BJ (cell line): ENCODE data around the gene DHRS2. TPM values are rescaled to one million over a fixed set of nuclear protein-coding genes. Genes with fewer than 3 reads are reported as not detected.

Experiments
- CTCF ChIA-PET: fragments of 350-600 bp; formaldehyde crosslinking; extraction: SDS; loops from one replicate; lab custom pipeline; 2021; ENCODE audit warnings: antibody characterized with exemption, inconsistent platforms; lab: Yijun Ruan, JAX
- POLR2A ChIA-PET: fragments of 300-600 bp; sonication (Branson Sonifier 250); formaldehyde crosslinking; extraction: SDS; loops from one replicate; lab custom pipeline; 2021; ENCODE audit warnings: antibody characterized with exemption; lab: Charles Lee
- DNase-seq: peaks from one replicate; pipeline ENCODE4 v3.0.0-alpha.2; 2011; ENCODE audit warnings: low read depth
- H3K27me3 ChIP-seq: 2 replicates; pipeline ENCODE4 v1.6.0; 2011; ENCODE audit warnings: low read length; ENCODE audit not compliant: control insufficient read depth, insufficient read depth
- H3K36me3 ChIP-seq: 2 replicates; pipeline ENCODE4 v1.5.1; 2011; ENCODE audit warnings: low read length; ENCODE audit not compliant: control insufficient read depth, insufficient read depth
- H3K4me3 ChIP-seq: 2 replicates; pipeline ENCODE4 v1.5.1; 2011; ENCODE audit warnings: low read depth, mild to moderate bottlenecking, control low read depth, low read length
- polyA plus RNA-seq: library from polyadenylated mRNA; depleted of rRNA; stranded (reverse); fragments of >200 nt; gene quantifications from 2 replicates; pipeline ENCODE4 v1.2.3, GENCODE V29; 2011
- TF ChIP-seq, protein P1 (sequence below): IDR thresholded peaks from 2 replicates; pipeline ENCODE4 v1.5.1; 2011; ENCODE audit warnings: low read depth, mild to moderate bottlenecking, control low read depth, inconsistent platforms, low read length, moderate library complexity; ENCODE audit not compliant: insufficient read depth

Gene DHRS2
- polyA plus RNA-seq, 1 experiment, result 0.16 TPM

GRCh38 chr14:23650506-23650905, 14.3 kb downstream of the DHRS2 start:
- TF ChIP-seq, protein P1, sequence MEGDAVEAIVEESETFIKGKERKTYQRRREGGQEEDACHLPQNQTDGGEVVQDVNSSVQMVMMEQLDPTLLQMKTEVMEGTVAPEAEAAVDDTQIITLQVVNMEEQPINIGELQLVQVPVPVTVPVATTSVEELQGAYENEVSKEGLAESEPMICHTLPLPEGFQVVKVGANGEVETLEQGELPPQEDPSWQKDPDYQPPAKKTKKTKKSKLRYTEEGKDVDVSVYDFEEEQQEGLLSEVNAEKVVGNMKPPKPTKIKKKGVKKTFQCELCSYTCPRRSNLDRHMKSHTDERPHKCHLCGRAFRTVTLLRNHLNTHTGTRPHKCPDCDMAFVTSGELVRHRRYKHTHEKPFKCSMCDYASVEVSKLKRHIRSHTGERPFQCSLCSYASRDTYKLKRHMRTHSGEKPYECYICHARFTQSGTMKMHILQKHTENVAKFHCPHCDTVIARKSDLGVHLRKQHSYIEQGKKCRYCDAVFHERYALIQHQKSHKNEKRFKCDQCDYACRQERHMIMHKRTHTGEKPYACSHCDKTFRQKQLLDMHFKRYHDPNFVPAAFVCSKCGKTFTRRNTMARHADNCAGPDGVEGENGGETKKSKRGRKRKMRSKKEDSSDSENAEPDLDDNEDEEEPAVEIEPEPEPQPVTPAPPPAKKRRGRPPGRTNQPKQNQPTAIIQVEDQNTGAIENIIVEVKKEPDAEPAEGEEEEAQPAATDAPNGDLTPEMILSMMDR, result no peak
- CTCF ChIA-PET, result interaction anchor here (0.8 kb wide), 1 partner anchor 15 kb away, joined by 5 read pairs; no protein-coding TSS in a partner anchor
- POLR2A ChIA-PET, result no interaction called here
- no peak for DNase-seq
- H3K4me3 ChIP-seq, result no peak overlapping the region
- H3K27me3 ChIP-seq, result no peaks in the 10 kb centered on the region; the same call in 1 of the 2 replicates
- H3K36me3 ChIP-seq, result no peaks in the 10 kb centered on the region

DNA sequence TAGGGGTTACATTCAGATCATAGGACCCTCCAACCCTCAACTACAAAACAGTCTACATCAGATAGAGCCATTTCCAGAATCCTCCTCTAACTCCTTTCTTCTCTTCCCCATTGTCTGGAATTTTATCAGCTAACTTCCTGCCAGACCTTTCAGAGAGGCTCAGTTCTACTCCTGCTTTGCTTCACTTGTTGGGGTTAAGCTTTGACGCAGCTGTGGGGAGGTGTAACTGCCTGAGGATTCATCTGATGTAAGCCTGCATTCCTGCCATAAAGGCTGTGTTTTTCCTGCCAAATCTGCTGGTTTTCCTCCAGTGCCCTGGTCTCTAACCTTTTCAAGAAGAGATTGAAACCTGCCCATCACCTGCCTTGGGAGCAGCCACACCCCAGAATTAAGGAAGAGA, 16.9 kb downstream of the DHRS2 start:
- Histone ChIP-seq H3K36me3 (no peaks in the 10 kb centered on the region), H3K27me3 (peaks cover 2% of the 10 kb centered on the region; the same call in 1 of the 2 replicates), H3K4me3 (no peak overlapping the region)
- DNase-seq, result no peak
- TF ChIP-seq, protein P1, result no peak
- ChIA-PET CTCF (interaction anchor here (1.2 to 2.1 kb wide), 2 partner anchors 13 to 21 kb away, joined by 5 to 9 read pairs; no protein-coding TSS in a partner anchor), POLR2A (no interaction called here)

DNA sequence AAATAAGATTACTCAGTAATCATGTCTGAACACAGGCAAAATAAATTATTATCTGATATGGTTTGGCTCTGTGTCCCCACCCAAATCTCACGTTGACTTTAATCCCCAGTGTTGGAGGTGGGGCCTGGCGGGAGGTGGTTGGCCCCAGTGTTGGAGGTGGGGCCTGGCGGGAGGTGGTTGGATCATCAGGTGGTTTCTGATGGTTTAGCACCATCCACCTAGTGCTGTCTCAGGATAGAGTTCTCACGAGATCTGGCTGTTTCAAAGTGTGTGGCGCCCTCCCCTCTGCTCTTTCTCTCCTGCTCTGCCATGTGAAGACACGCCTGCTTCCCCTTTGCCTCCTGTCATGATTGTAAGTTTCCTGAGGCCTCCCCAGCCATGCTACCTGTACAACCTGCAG, 18.1 kb downstream of the DHRS2 start:
- no peak for DNase-seq
- Histone ChIP-seq H3K27me3 (peaks cover 2% of the 10 kb centered on the region; the same call in 1 of the 2 replicates), H3K4me3 (no peak overlapping the region), H3K36me3 (no peaks in the 10 kb centered on the region)
- CTCF ChIA-PET, result interaction anchor here (1.2 to 4.0 kb wide), 3 partner anchors 12 to 22 kb away, joined by 5 to 12 read pairs (median 9); no protein-coding TSS in a partner anchor
- TF ChIP-seq, protein P1, result no peak
- POLR2A ChIA-PET, result no interaction called here

DNA sequence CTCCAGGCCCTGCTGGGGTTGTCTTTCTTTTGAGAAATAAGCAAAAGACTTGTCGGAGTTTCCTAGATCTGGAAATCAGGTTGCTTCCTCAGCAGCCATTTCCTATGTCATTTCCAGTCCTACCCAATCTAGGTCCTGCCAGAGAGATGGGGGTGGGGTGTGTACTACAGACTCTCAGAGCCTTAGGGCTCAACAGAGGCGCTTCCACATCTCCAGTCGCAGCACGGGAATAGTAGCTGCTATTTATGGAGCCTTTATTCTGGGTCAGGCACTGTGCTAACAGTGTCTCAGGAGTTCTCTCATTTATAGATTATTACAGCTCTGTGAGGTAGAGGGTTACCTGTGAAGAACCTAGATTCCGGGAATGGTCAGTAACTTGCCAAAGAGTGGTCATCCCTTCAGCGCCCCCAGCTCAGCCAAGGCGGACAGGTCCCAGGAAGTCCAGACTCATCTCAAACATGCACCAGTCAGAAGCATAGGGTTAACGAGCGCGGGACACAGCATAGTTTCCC, 21.9 kb downstream of the DHRS2 start:
- TF ChIP-seq, protein P1, result no peak
- POLR2A ChIA-PET, result no interaction called here
- no peak for DNase-seq
- Histone ChIP-seq H3K27me3 (peaks cover 2% of the 10 kb centered on the region; the same call in 1 of the 2 replicates), H3K36me3 (no peaks in the 10 kb centered on the region), H3K4me3 (no peak overlapping the region)
- CTCF ChIA-PET, result interaction anchor here (1.0 to 4.0 kb wide), 5 partner anchors 8 to 252 kb away, joined by 3 to 12 read pairs (median 4); no protein-coding TSS in a partner anchor

DNA sequence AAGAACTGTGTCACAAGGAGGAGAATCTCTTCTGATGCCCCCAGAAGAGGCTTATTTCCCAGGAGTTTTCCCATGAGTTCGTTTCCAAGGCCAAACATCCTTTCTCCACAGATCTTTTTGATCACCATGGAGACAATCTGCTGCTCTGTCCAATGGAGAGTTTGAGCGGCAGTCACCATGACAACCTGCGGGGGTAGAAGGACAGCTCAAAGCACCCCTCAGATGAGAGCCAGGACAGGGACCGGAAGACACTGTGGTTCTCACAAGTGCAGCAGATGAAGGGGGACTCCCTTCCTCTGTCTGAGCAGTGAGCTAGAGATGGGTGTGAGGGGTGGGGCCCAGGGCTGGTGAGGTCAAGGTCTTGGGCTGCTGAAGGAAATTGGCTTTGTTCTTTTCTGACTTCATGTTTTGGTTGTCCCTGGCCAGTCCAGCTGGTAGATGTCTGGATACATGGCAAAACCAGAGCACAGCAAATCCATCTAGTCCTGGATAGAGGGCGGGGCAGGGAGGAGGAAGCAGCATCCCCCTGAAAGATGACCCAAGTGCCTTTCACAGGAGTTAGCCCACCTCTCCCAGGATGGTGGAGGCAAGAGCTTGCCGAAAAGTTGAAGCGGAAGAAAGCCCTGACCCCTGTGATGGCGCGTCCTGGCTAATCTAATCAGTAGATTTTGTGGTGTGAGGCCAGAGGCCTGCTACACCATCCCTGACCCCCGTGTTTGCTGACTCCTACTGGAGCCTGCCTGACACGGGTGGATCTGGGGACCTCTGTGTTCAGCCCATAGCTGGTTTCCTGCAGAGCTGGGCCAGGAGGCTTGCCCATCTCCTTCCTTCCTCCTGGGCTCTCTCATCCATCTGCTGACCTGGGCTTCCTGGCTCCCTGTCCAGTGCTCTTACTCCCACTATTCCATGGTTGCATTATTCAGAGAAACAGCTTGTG, 24.4 kb downstream of the DHRS2 start:
- DNase-seq, result no peak
- TF ChIP-seq, protein P1, result no peak
- Histone ChIP-seq H3K36me3 (no peaks in the 10 kb centered on the region), H3K4me3 (no peak overlapping the region), H3K27me3 (peaks cover 2% of the 10 kb centered on the region; the same call in 1 of the 2 replicates)
- CTCF ChIA-PET, result interaction anchor here (0.6 to 1.4 kb wide), 3 partner anchors 29 to 250 kb away, joined by 3 to 4 read pairs (median 3); no protein-coding TSS in a partner anchor
- POLR2A ChIA-PET, result no interaction called here
